Large intestine (tissue), 3 donors: ENCODE data around the gene PAX6. TPM values are rescaled to one million over a fixed set of nuclear protein-coding genes. Genes with fewer than 3 reads are reported as not detected.

Experiments used
- DNase-seq, 2 donors: peaks; one replicate each; pipeline versions ENCODE4 v3.0.0 to v3.0.0-alpha.2; 2013
- H3K27ac ChIP-seq: one replicate; pipeline ENCODE4 v1.5.1; 2013; ENCODE audit warnings: low read length
- H3K27me3 ChIP-seq: 2 replicates; pipeline ENCODE4 v1.6.1; 2013; ENCODE audit warnings: low read length; ENCODE audit not compliant: control insufficient read depth, insufficient read depth
- H3K36me3 ChIP-seq: 2 replicates; pipeline ENCODE4 v1.6.1; 2013; ENCODE audit warnings: low read length; ENCODE audit not compliant: control insufficient read depth, insufficient read depth
- H3K4me1 ChIP-seq: one replicate; pipeline ENCODE4 v1.6.1; 2013; ENCODE audit warnings: low read length; ENCODE audit not compliant: control insufficient read depth, insufficient read depth
- H3K4me3 ChIP-seq: one replicate; pipeline ENCODE4 v1.5.1; 2013; ENCODE audit warnings: low read length
- H3K9me3 ChIP-seq: one replicate; pipeline ENCODE4 v1.6.1; 2013; ENCODE audit warnings: mild to moderate bottlenecking, low read depth, low read length, moderate library complexity; ENCODE audit not compliant: control insufficient read depth
- WGBS: methylation state at CpG from one replicate; pipeline ENCODE4 v1.1.5; 2013; ENCODE audit warnings: low lambda C conversion rate; ENCODE audit not compliant: insufficient coverage; 5-methylcytosine and 5-hydroxymethylcytosine counted together
- polyA plus RNA-seq: library from polyadenylated mRNA; unstranded; fragments of 120-200 nt; gene quantifications from one replicate; pipeline ENCODE4 v1.2.1, GENCODE V29; 2013

Gene PAX6
- polyA plus RNA-seq, 1 donor = 6.7 TPM

DNA sequence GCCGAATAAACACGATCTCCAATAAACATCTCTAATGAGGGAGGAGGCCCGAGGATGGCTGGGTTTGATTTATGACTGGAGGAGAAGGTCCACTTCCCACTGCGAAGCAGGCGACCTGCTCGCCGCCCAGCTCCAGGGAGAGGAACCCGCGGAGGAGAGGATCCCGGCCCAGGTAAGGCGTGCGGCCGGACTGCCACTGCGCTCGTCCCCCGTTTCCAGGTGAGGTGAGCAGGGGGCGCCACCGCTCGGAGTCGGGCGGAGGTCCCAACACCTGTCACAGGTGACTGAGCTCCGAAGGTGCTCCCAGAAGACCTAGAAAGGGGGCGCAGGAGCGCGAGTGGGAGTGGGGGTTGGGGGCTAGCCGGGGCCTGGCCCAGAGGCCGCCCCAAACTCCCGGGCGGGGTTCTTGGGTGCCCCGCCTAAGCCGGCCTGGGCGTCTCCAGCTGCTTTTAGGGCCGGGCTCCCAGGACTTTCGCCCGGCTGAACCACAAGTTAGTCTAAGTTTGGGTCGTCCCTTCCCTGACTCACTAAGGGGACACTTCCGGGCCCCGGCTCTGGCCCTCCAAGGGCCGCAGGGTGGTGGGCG, 5.4 kb upstream of the PAX6 start:
- H3K4me1 ChIP-seq = peaks cover 34% of the 10 kb centered on the region
- peak overlapping the region; percentile 13 for H3K4me3 ChIP-seq
- no CpG with 5 or more reads among the region's 40 CpGs for WGBS
- H3K27ac ChIP-seq = no peak overlapping the region
- H3K27me3 ChIP-seq = peaks cover 100% of the 10 kb centered on the region
- peaks cover 39% of the 10 kb centered on the region for H3K9me3 ChIP-seq
- DNase-seq = peak in 1 of 2 donors; percentile 55
- H3K36me3 ChIP-seq = no peaks in the 10 kb centered on the region

GRCh38 chr11:31815711-31816467, 4.8 kb upstream of the PAX6 start:
- no CpG with 5 or more reads among the region's 57 CpGs for WGBS
- no peak for DNase-seq
- H3K27ac ChIP-seq = no peak overlapping the region
- peaks cover 38% of the 10 kb centered on the region for H3K4me1 ChIP-seq
- no peak overlapping the region for H3K4me3 ChIP-seq
- H3K9me3 ChIP-seq = peaks cover 44% of the 10 kb centered on the region
- H3K36me3 ChIP-seq = no peaks in the 10 kb centered on the region
- peaks cover 100% of the 10 kb centered on the region for H3K27me3 ChIP-seq

DNA sequence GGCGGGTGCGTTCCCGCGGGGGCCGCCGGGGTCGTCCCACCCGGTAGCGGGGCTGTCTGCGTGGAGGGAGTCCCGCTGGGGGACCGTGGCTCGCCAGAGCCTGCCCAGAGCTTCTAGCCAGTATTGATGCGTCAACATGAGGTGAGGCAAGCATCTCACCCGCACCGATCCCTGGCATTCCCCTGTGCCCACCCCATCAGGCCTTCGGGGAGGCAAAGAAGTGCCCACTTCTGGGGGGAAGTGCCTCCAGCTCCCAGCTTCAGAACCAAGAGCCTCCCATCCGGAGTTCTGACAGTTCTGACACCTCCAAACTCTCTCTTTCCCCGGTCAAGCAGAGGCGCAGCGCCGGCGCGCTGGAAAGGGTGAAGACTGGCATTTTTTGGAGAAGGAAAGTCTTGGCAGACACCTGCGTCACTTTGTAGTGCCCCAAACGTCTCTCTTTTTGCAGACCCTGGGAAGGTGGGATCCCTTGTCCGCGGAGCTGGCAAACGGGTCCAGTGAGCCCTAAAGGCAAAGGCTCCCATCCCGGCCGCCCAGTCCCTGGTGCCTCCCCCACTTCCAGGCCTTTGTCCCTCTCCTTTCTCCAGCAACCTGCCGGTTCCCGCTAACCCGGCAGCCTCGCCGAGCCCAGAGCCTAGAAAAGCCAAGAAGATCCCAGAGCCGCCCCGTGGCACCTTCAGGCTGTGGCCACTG, 3.2 kb upstream of the PAX6 start:
- H3K36me3 ChIP-seq = no peaks in the 10 kb centered on the region
- H3K27ac ChIP-seq = no peak overlapping the region
- DNase-seq = no peak
- peaks cover 44% of the 10 kb centered on the region for H3K4me1 ChIP-seq
- H3K9me3 ChIP-seq = peaks cover 43% of the 10 kb centered on the region
- WGBS = no CpG with 5 or more reads among the region's 38 CpGs
- H3K27me3 ChIP-seq = peaks cover 100% of the 10 kb centered on the region
- no peak overlapping the region for H3K4me3 ChIP-seq

DNA sequence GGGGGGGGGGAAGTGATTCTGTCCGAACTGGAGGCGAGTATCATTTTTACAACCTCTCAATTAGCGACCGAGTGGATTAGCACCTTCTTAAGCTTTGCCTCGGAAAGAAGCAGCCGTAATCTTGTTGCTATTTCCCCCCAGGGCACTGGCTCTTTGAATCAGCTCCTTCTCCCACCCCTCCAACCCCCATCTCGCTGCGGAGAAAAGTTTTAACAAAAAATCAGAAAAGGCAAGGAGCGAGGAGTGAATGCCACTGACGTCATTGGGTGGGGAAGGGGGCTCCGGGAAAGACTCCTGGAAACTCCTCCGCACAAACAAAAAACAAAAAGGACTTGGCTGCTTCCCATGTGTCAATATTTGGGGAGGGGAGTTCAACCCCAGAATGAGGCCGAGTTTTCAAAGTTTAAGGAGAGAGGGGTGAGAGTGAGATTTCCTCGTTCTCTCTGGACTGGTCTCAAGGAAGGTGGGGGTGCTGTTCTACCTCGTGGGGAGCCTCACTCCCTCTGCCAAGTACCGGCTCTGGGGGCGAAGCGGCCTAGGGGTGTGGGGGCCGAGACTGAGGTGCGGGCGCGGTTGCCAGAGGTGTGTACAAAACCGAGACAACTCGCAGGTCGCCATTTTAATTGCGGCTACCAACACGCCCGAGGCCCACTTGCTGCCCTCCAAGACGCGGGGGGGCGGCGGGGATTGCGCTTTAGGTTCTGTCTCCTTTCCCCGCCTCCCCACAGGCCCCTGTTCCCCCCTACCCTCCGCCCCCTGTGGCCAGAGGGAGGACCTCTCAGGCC, 2.5 kb upstream of the PAX6 start:
- WGBS = 0% methylated on average over 2 of the region's 35 CpGs
- no peak overlapping the region for H3K27ac ChIP-seq
- peaks cover 44% of the 10 kb centered on the region for H3K4me1 ChIP-seq
- H3K9me3 ChIP-seq = peaks cover 39% of the 10 kb centered on the region
- H3K4me3 ChIP-seq = no peak overlapping the region
- no peak for DNase-seq
- peaks cover 100% of the 10 kb centered on the region for H3K27me3 ChIP-seq
- H3K36me3 ChIP-seq = no peaks in the 10 kb centered on the region

DNA sequence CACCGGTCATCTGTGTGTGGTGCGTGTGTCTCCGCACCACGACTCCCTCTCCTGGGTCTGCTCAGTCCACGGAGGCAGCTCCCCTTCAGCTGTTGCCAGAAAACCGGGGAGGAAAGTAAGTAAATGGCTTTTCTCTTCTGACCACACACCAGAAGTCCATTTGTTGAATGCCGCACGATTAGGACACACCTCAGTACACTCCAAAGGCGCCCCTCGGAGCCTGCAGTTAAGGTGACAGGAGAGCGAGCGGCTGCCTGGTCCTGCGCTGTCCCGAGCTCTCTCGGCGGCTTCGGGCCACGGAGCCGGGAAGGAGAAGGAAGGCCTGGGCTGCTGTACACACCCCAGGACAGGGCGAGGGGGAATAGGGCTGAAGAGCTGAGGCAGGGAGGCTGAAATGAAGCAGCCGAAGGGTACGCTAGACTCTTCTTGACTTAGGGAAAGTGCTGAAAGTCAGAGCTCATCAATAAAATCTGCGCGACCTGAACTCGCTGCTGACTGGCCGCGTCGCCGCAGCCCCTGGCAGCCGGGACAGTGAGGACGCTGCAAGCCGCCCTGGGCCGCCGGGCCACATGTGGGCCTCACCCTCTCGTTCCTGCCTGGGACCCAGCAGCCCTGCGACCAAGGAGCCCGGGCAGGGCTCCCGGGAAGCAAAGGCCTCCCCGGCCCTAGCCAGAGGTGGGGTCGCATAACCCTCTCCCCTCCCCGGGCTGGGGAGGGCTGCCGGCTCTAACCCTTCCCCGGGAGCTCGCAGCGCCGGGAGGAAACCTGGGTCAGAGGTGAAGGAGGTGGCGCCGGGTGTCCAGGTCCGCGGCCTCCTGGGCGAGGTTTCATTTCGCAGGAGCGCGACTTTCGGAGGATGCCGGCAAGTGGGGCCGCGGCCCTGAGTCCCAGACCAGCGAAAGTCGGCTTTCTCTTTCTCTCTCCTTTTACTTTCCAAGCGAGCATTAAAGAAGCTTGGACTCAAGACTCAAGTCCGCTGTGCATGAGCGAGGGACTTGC, 1.6 kb upstream of the PAX6 start:
- H3K27ac ChIP-seq = no peak overlapping the region
- H3K4me1 ChIP-seq = peaks cover 40% of the 10 kb centered on the region
- peaks cover 100% of the 10 kb centered on the region for H3K27me3 ChIP-seq
- H3K9me3 ChIP-seq = peaks cover 34% of the 10 kb centered on the region
- WGBS = no CpG with 5 or more reads among the region's 63 CpGs
- H3K4me3 ChIP-seq = no peak overlapping the region
- DNase-seq = no peak
- H3K36me3 ChIP-seq = no peaks in the 10 kb centered on the region

DNA sequence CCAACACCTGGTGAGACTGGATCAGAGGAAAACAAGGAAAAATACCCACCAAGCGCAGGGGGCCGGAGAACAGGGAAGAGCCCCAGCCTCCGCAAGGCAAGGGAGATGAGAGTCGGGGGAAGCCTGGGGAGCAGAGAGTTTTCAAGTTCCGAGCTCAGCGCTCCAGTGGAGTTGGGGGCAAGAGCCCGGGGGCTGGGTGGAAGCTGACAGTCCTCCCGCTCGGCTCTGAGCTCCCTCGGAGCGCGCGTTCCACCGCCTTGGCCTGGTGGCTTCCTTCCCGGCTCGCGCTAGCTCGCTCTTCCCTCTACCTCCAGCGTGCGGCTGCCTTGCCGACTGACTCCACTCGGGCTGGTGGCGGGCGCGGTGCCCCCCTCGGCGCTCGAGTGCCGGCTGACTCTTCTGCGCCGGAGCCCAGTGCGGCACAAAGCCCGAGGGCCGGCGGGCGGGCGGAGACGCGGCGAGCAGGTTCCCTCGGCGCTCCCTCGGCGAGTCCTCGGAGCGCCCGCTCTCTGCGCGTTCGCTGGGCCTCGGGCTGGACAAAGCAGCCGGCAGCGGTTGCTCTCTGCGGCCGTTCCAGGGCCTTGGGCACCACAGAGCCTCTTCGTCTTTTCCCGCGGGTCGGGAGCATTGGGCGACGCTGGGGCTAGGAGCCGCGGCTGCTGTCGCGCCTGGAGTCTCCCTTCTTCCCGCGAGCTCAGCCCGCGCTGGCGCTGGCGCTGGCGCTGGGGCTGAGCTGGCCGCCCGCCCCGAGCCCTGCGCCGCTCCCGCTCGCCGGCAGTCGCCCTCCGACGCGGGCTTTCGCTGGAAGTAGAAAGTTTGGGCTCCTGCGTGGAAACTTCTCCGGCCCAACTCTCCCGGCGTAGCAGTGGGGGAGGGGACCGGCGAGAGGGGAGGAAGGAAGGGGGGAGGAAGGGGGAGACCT, 1.0 kb downstream of the PAX6 start:
- H3K27ac ChIP-seq = no peak overlapping the region
- DNase-seq = peak in 1 of 2 donors; percentile 59
- peaks cover 29% of the 10 kb centered on the region for H3K9me3 ChIP-seq
- no peaks in the 10 kb centered on the region for H3K36me3 ChIP-seq
- peaks cover 100% of the 10 kb centered on the region for H3K27me3 ChIP-seq
- no CpG with 5 or more reads among the region's 91 CpGs for WGBS
- peak overlapping the region; percentile 18 for H3K4me3 ChIP-seq
- peaks cover 23% of the 10 kb centered on the region for H3K4me1 ChIP-seq

- no peak for DNase-seq
- Histone ChIP-seq H3K27me3 (peaks cover 100% of the 10 kb centered on the region), H3K9me3 (peaks cover 25% of the 10 kb centered on the region), H3K27ac (no peak overlapping the region), H3K4me1 (peaks cover 23% of the 10 kb centered on the region), H3K4me3 (no peak overlapping the region), H3K36me3 (no peaks in the 10 kb centered on the region)
- 0% methylated on average over 1 of the region's 6 CpGs for WGBS
Observed at GRCh38 chr11:31809541-31809856, 1.6 kb downstream of the PAX6 start.

GRCh38 chr11:31808721-31809540, 2.2 kb downstream of the PAX6 start:
- peaks cover 23% of the 10 kb centered on the region for H3K9me3 ChIP-seq
- H3K4me3 ChIP-seq = no peak overlapping the region
- H3K4me1 ChIP-seq = peaks cover 23% of the 10 kb centered on the region
- WGBS = 6% methylated on average over 6 of the region's 21 CpGs
- no peak for DNase-seq
- no peak overlapping the region for H3K27ac ChIP-seq
- peaks cover 100% of the 10 kb centered on the region for H3K27me3 ChIP-seq
- no peaks in the 10 kb centered on the region for H3K36me3 ChIP-seq
